GM21825 (cell line): Measurements from ENCODE around the gene ANKRD11.
"Not testable (repeated sequence)": the region's sequence is repeated elsewhere in the genome, so short reads cannot be mapped to it uniquely, and the experiment has no call there.

Experiments used
- ATAC-seq: cut with Tn5 transposase; IDR thresholded peaks from one replicate; pipeline ENCODE4 v1.9.1; 2021; ENCODE audit warnings: mild to moderate bottlenecking, moderate library complexity; ENCODE audit not compliant: unreplicated experiment

Gene ANKRD11

DNA sequence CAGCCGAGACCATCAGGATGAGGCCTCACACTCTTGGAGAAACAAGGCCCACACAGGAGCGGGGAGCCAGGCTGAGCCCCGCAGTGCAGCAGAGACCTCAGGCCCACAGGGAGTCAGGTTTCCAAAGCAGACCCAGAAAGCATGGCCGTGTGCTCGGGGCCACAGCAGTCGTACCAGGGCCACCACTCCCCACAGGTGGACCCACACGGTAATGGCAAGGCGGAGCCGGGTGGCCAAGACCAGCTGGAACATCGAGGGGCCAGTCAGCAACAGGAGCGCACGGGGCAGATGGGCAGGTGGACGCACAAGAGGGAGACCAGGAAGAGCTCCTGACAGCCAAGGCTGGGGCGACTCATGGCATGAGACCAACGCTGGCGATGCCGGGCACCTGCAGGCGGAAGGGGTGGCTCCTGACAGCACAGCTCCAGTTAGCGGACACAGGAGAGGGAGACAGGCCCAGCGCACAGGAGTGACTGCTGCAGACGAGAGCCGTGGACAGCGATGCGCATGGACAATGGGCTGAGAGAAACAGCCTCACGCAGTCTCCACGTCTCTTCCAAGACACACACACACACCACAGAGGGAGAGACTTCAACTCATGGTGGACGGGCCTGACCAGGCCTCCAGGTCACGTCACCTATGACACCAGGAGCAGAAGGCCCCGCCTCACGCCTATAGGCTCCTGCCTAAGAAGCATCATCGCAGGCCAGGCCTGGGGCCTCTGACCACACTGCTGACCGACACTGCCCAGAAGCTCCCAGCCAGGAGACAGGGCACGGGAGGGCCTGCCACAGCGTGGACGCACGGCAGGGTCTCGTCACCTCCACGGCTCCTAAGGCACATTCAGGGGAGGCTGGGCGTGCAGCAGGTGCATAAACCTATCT is 214.3 kb downstream of the ANKRD11 start:
- ATAC-seq, result no peak

DNA sequence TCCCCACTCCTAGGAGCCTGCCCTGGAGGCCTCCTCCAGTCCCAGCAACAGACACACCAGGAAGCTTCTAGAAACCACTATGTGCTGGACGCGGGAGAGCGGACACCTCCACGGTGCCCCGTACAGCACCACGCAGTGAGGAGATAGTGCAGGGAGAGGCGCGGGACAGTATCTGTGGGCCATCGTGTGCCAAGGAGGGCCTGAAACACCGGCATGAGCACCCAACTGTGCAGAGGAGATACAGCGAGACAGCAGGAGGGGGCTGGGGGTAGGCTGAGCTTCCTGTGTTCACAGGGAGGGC is 215.1 kb downstream of the ANKRD11 start:
- no peak for ATAC-seq

DNA sequence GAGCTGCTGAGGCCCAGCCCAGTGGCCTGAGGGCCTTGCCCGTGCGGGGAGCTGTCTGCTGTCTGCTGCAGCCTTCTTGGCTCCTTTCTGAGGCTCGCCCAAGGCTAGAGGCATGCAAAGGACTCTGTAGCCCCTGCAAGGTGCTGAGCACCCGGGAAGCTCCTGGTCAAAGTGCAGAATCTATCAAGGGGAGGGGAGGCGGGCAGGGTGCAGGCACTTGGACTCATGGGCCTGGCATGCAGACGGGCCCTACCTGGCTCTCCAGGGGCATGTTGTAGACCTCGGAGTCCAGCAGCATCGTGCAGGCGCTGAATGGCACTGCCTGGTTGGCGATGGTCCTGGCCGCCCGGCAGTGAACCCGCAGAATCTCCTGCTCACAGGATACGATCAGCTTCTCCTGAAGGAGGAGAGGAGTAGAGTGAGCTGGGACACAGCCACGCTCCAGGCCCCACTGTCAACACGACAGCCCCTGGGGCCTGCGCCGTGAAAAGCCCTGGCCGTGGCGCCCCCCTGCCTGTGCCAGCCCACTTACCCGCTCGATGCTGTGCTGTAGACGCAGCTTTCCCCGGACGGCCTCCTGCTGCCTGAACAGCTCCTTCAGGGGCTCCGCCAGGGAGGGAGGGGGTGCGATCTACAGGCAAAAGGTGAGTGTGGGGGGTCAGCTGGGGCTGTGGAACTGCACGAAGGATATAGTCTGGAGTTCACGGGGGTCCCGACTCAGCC is 215.6 kb downstream of the ANKRD11 start:
- ATAC-seq, result no peak

DNA sequence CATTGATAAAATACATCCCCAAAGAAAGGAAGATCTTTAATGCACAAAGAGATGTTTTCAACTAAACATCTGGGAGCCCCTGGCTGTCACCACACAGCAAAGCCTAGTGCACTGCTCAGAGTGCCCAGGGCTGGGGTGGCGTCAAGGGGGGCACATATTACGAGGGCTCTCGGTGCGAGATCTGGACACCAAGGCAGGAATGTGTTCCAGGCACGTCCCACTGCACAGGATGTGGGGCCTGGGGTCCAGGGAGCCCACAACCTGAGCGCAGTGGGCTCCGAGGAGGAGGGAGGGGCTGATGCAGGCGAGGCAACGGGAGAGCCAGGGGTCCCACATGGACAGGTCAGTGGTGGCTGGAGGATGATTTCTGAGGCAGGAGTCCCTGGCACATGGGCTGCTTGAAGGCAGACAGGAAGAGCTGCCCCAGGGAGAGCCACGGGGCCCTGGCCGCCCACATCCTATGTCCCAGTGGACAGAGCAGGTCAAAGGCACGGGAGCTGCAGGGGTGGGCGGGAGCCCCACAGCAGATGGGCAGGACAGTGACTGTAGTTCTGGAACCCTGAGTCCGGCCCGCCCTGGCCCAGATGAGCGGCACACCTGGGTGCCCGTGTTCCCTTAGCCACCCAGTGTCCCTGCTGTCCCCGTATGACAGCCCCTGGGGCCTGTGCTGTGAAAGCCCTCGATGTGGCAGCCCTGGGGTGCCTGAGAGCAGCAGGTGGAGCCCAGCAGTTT is 216.5 kb downstream of the ANKRD11 start:
- ATAC-seq, result no peak

DNA sequence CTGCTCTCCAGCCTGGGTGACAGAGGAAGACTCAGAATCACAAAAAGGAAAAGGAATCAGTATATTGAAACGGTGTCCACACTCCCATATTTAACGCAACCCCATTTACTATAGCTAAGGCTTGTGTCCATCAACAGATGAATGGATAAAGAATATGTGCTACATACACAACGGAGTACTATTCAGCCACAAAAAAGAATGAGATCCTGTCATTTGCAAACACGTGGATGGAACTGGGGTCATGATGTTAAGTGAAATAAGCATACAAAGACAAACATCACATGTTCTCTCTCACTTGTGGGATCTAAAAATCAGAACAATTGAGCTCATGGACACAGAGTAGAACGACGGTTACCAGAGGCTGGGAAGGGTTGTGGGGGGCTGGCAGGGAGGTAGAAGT is 217.7 kb downstream of the ANKRD11 start:
- ATAC-seq, result no peak

DNA sequence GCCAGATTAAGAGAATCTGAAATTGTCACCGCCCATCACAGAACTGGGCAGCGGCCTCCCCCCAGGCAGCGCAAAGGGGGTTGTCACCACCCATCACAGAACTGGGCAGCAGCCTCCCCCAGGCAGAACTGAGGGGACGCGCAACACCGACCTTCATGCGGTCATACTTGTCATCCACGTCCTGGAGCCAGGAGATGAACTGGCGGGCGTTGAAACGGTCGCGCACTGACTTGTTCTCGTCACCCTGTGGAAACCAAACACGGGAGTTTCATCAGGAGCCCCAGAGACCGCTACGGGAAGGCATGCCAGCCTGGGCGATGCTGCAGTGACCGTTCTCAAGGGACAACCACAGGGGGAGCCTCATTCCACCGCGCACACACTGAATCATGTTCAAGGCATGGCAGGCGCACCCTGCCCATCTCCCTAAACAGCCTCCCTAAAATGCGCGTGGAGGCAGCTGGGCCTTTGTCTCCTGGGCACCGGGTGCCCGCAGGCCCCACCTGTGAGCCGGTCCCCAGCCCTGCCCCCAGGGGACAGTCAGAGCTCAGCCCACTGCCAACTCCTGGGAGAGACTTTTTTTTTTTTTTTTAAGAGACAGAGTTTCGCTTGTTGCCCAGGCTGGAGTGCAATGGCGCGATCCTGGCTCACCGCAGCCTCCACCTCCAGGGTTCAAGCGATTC is 219.6 kb downstream of the ANKRD11 start:
- ATAC-seq, result no peak

DNA sequence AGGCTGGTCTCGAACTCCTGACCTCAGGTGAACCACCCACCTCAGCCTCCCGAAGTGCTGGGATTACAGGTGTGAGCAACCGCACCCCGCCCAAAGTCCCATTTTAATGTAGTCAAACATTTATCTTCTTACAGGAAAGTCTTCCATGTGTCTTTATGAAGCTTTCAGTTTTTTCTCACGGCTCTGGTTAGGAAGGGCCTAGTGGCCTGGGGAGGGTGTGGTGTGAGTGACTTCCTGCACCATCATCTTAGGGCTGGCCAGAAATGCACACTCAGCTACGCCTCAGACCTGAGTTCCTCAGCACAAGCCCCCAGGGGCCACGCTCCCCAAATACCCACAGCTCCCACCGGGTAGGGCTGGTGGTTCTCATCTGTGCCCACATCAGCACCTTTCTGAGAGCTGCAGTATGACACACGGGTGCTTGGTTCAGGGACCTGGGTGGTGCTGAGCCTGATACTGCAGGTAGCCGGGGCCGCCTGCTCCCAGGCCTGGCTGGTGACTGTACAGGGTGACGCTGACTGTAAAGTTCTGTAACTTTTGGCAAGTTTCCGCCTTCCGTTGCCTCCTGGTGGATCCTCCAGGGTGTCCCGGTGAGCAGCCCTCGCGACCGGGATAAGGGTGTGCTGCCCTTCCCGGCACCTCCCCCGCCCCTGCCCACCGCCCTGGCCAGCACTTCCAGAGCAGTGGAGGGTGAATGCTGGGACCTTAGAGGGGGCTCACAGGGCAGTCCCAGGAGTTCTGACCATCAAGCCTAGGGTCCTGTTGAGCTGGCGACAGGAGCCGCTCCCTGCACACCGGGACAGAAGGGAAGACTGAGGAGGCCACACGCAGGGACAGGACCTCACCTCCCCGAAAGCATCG is 220.3 kb downstream of the ANKRD11 start:
- no peak for ATAC-seq

DNA sequence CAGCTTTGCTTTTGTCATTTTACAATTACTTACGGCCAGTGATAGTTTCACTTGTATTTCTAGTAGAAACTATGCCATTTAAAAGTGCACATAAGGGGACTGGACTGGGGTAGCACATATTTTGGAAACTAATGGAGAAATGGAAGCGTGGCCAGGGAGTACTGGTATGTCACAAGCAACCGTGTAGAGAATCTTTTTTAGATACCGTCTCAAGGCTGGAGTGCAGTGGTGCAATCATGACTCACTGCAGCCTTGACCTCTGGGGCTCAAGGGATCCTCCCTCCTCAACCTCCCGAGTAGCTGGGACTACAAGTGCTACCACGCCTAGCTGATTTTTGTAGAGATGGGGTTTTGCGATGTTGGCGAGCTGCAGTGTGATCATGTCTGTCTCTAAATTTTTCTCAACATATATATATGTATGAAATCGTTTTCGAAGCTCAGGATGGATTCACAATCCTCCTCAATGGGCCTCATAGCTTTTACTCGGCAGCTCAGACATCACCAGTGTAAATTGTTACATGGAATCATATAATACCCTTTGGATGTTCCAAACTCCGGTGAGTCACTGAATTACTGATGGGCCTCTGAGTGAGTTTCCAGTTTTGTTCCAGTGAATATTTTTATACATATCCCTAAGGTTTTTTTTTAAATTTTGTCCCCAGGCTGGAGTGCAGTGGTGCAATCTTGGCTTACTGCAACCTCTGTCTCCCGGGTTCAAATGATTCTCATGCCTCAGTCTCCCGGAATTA is 221.2 kb downstream of the ANKRD11 start:
- ATAC-seq, result no peak

DNA sequence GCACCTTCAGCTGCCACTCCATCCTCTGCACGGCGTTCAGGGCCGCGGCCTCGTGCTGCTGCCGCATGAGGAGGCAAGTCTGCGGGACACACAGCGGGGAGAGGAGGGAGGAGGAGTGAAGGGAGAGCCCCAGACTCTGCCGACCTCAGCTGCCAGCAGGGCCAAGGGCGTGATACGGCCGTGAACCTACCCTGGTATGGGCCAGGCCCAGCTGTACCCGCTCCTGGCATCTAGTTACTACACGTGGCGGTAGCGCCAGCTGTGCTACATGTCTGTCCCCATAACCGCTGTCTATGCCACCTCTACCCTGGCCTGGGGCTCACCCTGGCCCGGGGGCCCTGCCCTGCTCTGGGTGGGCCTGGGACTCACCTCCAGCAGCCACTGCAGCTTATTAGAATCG is 221.8 kb downstream of the ANKRD11 start:
- no peak for ATAC-seq

DNA sequence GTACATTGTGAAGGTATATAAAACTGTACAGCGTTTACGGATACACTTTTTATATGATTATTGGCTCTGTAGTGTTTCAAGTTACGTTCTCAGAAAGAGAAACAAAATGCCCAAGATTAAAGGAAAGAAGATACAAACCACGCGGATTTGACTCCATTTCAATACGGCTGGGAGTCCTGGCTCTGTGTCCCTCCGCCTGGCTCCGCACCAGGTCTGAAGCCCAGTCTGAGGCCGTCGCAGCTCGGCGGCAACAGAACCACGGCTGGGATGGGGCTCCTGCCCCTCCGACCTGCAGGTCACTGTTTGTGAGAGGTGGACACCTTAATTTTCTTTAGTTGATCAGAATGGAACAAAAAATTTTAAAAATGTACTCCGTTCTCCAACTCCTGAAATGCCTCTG is 222.6 kb downstream of the ANKRD11 start:
- not testable (repeated sequence) for ATAC-seq

DNA sequence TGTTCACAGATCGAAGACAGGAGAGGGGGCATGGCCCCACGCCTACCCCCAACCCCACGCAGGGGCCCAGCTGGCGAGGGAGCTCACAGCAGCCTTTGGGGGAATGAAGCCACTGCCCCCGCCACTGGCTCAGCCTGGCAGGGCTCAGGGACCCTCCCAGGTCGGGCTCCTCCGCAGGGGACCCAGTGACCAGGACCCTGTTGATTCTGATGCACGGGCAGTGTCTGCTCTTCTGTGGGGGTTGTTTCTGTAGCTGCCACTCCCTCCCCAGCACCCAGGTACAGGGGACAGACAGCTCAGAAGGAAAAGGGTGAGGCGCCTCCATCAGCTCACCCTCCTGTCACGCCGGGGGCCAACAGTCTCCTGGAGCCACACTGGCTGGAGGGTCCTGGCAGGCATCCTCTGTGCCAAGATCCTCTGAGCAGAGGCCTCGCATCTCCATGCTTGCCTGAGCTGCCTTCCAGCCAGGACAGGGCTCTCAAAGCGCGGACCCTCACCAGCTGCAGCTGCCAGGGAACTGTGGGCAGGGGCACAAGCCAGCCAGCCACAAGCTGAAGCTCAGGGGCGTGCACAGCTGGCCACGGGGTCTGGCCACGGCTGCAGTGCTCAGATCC is 223.7 kb downstream of the ANKRD11 start:
- ATAC-seq, result no peak

DNA sequence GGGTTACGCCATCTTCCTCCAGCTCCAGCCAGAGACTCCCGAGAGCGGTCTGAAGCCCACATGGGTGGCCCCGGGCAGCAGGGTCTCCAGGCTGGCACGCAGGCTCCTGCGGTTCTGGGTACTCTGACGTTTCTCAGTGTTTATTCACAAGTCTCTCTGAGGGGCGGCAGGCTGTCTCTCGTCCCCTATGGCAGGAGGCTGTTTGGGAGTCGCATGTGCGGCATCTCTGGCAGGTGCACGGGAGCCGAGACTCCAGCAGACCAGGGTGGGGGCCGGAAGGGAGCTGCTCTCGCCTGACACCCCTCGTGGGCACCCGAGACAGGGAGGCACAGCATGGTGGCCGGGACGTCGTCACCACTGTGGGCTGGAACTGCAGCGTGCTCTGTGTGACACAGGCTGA is 224.7 kb downstream of the ANKRD11 start:
- ATAC-seq, result no peak

DNA sequence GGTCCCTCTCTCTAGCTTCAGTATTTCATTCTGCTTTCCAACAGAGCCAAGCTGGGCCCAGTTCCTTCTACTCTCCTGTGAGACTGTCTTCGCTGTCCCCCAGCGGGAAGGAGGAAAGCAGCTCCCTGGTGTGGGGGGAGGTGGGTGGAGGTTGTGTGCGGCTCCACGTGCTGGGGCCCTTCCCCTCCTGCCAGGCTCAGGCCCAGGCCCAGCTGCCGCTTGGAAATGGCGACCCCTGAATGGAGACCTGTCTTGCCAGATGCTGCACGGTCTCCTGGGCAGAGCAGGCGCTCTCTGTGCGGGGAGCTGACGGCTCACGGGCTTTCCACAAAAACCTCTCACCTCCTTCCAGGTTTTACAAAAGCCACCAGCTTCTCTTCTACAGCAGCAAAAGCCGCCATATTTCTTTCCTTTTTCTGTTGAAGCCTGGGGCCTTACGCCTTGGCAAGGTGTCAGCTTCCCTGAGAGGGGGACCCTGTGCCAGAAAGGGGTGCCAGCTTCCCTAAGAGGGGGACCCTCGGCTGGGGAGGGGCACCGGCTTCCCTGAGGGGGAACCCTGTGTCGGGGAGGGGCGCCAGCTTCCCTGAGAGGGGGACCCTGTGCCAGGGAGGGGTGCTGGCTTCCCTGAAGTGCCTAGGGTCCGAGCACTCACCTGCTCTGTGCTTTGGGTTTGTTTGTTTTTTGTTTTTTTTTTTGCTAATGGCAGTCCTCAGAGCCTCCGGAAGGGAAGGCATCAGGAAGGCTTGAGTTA is 225.4 kb downstream of the ANKRD11 start:
- ATAC-seq, result no peak

DNA sequence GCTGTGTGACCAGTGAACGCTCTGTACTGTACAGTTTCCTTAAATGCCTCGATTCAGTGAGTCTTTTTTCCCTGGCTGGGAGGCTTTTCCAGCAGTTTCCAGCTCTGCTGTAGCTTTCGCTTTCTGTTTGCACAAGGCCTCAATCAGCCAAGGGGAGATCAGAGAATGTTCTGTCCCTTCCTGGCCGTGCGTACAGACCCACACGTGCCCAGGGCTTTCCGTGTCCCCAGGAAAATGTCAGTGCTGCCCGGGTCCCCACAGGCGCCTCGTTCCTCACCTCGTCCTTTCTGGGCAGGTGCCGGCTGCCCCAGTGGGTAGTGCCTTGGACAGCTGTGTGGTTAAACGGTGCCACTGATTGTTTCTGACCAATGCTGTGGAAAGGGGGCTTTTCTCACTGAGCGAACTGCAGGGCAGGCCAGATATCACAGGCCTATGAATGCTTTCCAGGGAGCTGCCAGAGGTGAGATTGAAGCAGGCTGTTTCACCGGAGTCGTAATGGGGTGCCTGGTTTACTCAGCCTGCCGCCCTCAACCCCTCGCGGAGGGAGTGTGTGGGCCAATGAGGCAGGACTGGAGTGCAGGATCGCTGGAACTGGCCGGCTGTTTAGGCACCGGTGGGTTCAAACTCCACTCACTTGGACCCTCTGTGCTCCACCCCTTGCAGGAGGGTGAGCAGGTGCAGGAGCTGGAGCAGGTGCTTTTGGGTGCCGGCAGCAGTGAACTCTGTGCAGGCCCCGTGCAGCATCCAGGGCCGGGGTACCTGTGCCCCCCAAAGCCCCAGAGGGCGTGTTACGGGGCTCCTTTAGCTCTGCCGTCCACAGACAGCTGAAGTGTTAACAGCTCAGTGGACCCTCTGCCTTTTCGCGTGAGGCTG is 228.4 kb downstream of the ANKRD11 start:
- ATAC-seq, result no peak

DNA sequence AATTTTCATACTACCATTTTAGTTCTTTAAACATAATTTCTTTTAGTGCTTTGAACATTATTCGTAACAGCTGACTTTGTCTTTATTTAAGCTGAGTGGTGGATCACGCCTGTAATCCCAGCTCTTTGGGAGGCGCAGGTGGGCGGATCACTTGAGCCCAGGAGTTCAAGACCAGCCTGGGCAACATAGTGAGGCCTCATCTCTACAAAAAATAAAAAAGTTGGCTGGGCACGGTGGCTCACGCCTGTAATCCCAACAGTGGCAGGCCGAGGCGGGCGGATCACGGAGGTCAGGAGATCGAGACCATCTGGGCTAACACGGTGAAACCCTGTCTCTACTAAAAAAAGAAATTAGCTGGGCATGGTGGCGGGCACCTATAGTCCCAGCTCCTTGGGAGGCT is 230.5 kb downstream of the ANKRD11 start:
- not testable (repeated sequence) for ATAC-seq

DNA sequence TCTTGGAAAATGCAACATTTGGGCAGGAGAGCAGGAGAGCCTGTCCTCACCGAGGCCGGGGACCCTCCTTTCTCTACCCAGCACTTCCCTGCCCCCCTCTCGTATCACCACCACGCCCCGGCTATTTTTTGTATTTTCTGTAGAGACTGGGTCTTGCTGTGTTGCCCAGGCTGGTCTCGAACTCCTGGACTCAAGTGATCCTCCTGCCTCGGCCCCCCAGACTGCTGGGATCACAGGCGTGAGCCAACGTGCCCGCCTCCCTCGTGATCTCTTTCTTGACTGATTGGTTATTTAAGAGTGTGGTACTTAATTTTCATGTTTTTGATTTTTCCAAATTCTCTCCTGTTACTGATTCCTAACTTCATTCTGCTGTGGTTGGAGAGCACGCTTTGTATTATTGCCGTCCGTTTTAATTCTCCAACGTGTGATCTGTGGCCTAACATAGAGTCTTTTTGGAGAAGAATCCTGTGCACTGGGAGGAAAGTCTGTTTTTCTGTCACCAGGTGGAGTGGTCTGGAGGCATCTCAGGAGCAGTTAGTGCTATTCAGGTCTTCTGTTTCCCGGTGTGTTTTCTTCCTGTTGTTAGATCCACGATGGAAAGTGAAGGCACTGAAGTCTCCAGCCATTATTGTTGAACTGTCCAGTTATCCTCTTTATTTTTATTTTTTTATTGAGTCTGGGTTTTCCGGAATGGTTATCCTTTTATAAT is 232.4 kb downstream of the ANKRD11 start:
- no peak for ATAC-seq

DNA sequence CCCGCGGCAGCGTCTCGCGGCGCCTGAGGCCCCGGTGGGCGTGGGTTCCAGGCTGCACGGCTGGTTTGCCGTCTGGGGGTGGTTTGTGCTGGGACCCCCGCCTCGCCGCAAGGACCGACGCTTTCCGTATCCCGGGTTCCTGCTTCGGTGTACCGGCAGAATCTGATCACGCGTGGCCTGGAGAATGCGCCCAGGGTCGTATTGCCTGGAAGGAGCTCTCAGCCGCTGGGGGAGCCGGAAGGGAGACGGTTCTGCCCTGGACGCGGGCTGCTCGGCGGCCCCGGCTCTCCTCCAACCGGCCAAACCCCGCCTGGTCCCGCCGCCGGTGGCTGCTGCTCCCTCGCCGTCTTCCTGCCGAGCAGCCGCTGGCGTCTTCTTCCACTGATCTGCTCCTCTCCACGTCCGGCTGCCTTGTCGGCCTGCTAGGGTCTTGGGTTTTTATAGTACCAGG is 233.1 kb downstream of the ANKRD11 start:
- ATAC-seq, result no peak
